ENCODE results near the gene NUCB2. TPM values are rescaled to one million over a fixed set of nuclear protein-coding genes. Genes with fewer than 3 reads are reported as not detected.
"Not testable (repeated sequence)": the region's sequence is repeated elsewhere in the genome, so short reads cannot be mapped to it uniquely, and the experiment has no call there.

Gene NUCB2
- total RNA-seq, 1 donor from 2014 or later, result 101 TPM

GRCh38 chr11:17263769-17264168, 12.8 kb upstream of the NUCB2 start:
- Histone ChIP-seq H3K9me3 (replicated peaks) (no peaks in the 10 kb centered on the region), H3K4me1 (no peaks in the 10 kb centered on the region), H3K27me3 (ENCODE audit: low read depth) (no peaks in the 10 kb centered on the region), H3K36me3 (no peaks in the 10 kb centered on the region), H3K4me3 (no peak overlapping the region), H3K27ac (replicated peaks) (no peak overlapping the region)
- intact Hi-C loops (cut with micrococcal nuclease), result no loop called here
- no peak for TF ChIP-seq CTCF (IDR thresholded peaks at IDR 0.05; ENCODE audit: borderline replicate concordance)
- DNase-seq, result no peak

GRCh38 chr11:17266781-17267180, 9.8 kb upstream of the NUCB2 start:
- Histone ChIP-seq H3K4me1 (no peaks in the 10 kb centered on the region), H3K27ac (replicated peaks) (no peak overlapping the region), H3K4me3 (no peak overlapping the region), H3K36me3 (no peaks in the 10 kb centered on the region), H3K9me3 (replicated peaks) (no peaks in the 10 kb centered on the region), H3K27me3 (ENCODE audit: low read depth) (no peaks in the 10 kb centered on the region)
- DNase-seq, result no peak
- no peak for TF ChIP-seq CTCF (IDR thresholded peaks at IDR 0.05; ENCODE audit: borderline replicate concordance)
- intact Hi-C loops (cut with micrococcal nuclease), result no loop called here

- no peak for DNase-seq
- no peaks in the 10 kb centered on the region for H3K27me3 ChIP-seq (ENCODE audit: low read depth)
- no peaks in the 10 kb centered on the region for H3K4me1 ChIP-seq
- intact Hi-C loops (cut with micrococcal nuclease), result no loop called here
- no peaks in the 10 kb centered on the region for H3K9me3 ChIP-seq (replicated peaks)
- TF ChIP-seq CTCF (IDR thresholded peaks at IDR 0.05; ENCODE audit: borderline replicate concordance), result no peak
- no peak overlapping the region for H3K4me3 ChIP-seq
- H3K36me3 ChIP-seq, result no peaks in the 10 kb centered on the region
- H3K27ac ChIP-seq (replicated peaks), result no peak overlapping the region
These were observed 9.0 kb upstream of the NUCB2 start for GRCh38 chr11:17267576-17267975.

GRCh38 chr11:17268500-17268899, 8.0 kb upstream of the NUCB2 start:
- H3K27ac ChIP-seq (replicated peaks); DNase-seq; intact Hi-C loops (cut with micrococcal nuclease): not testable (repeated sequence)

GRCh38 chr11:17268902-17269301, 7.6 kb upstream of the NUCB2 start:
- H3K36me3 ChIP-seq, result no peaks in the 10 kb centered on the region
- no peaks in the 10 kb centered on the region for H3K27me3 ChIP-seq (ENCODE audit: low read depth)
- TF ChIP-seq CTCF (IDR thresholded peaks at IDR 0.05; ENCODE audit: borderline replicate concordance), result no peak
- H3K4me1 ChIP-seq, result no peaks in the 10 kb centered on the region
- no peak overlapping the region for H3K4me3 ChIP-seq
- H3K27ac ChIP-seq (replicated peaks), result no peak overlapping the region
- H3K9me3 ChIP-seq (replicated peaks), result no peaks in the 10 kb centered on the region
- no peak for DNase-seq
- intact Hi-C loops (cut with micrococcal nuclease), result no loop called here

More at GRCh38 chr11:17268500-17268899, 8.0 kb upstream of the NUCB2 start:
- H3K36me3 ChIP-seq; H3K27me3 ChIP-seq (ENCODE audit: low read depth); H3K4me1 ChIP-seq; H3K4me3 ChIP-seq; H3K9me3 ChIP-seq (replicated peaks): not testable (repeated sequence)

- no peaks in the 10 kb centered on the region for H3K27me3 ChIP-seq (ENCODE audit: low read depth)
- H3K4me3 ChIP-seq, result no peak overlapping the region
- intact Hi-C loops (cut with micrococcal nuclease), result no loop called here
- H3K27ac ChIP-seq (replicated peaks), result no peak overlapping the region
- H3K4me1 ChIP-seq, result peaks cover 20% of the 10 kb centered on the region
- no peak for DNase-seq
- H3K36me3 ChIP-seq, result no peaks in the 10 kb centered on the region
- TF ChIP-seq CTCF (IDR thresholded peaks at IDR 0.05; ENCODE audit: borderline replicate concordance), result no peak
- H3K9me3 ChIP-seq (replicated peaks), result no peaks in the 10 kb centered on the region
These were observed 3.7 kb upstream of the NUCB2 start for GRCh38 chr11:17272801-17273200.

All from left ventricle myocardium inferior (tissue), 1 donor.